RKO (cell line): ENCODE results near the gene SEMA3A.

Experiments used
- DNase-seq: peaks from one replicate; pipeline ENCODE4 v3.0.0-alpha.2; 2016; ENCODE audit warnings: low spot score

SEMA3A gene

DNA sequence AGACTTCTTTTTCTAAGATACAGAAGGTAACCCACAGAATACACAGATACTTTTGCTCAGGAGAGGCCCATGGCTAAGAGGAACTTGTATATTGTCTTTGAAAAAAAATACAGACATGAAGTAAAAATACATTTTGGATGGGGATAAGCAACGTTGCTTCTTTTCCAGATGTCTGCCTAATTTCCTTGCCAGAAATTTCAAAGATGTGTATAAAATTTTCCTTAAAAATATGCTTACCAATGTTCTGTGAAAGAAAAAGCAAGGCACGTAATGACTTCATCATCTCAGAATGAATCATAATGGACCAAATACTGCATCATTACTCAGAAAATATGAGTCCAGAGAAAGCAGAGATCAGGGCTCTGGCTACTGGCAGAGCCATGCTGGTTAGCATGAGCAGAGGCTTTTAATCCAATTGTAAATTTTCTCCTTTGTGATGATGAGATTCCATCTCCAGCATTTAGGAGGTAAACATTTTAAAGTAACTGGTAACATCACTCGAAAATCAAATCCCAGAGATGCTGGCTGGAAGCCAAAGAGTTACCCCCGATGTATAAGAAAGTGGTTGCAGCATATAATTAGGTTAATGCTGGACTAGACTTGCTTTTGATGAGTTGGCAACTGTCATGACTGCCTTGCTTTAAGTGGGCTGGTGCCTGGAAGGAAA, 272.5 kb downstream of the SEMA3A start:
- peak; percentile 62 for DNase-seq

DNA sequence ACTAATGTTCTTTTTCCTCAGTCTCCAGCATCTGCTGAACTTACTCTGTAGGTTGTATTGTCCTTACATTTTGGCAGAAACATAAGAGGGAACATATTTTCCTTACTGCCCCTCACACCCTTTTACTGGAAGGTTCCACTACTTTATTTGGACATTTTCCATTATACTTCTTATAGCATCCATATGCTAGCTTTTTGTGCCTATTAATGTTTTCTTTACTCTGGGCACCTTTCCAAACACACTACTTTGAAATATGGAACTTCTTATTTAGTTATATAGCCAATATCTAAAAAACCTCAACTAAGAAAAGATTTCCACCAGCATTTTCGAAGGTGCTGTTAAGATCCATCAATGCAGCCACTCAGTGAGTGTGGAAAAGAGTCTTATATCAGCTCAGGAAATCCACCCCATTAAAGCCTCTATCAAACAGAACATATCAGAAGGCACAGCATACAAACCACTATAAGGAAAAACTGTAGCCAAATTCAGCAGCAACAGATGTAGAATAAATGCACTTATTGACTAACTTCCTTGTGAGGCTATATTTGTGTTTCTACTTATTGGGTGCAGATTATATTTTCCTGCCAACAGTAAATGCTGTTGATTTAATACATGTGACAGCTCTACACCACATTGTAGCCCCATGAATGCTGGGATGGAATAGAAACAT, 273.2 kb downstream of the SEMA3A start:
- no peak for DNase-seq

DNA sequence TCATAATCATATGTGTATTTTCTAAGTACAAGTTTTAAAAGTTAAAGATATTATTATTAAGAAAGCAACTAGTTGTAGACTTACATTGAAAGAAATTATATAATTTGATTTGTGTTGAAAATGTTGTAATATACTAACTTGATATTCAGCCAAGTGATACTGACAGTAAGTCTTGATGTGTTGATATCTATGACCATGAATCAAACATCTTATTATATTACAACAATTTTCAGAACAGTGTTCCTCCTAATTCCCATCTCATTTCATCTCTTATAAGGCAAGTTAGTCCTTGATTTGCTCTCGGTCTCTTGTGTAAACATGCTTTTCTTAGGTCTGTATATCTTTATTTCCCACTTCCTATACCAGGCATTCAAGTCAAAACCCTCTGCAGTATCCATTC, 276.4 kb downstream of the SEMA3A start:
- DNase-seq = no peak

DNA sequence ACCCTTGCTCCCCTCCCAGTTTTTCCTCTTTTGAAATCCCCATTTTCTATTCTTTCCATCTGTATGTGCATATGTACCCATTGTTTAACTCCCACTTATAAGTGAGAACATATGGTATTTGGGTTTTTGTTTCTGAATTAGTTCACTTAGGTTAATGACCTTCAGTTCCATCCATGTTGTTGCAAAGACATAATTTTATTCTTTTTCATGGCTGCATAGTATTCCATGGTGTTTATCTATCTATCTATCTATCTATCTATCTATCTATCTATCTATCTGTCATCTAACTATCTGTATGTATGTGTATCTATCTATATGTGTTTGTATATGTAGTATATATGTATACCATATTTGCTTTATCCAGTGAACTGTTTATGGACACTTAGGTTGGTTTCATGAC, 281.4 kb downstream of the SEMA3A start:
- DNase-seq = no peak

DNA sequence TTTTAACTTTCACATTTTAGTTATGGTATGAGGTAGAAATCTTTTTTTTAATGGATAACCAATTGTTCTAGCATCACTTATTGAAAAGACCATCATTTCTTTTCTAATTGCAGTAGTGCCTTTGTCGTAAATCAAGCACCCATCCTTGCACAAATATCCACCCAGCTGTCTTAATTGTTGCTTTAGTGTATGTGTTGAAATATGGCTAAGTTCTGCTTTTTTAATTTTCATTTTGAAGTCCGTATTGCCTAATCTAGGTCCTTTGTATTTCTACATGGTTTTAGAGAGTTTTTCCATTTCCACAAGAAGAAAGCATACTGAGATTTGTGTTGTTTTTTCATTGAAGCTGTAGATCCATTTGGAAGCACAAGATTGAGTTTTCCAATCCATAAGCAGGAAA, 286.1 kb downstream of the SEMA3A start:
- DNase-seq = no peak
